CD4-positive, alpha-beta memory T cell (primary cell): Measurements from ENCODE around the gene PSMB3. TPM values are rescaled to one million over a fixed set of nuclear protein-coding genes. Genes with fewer than 3 reads are reported as not detected.

Source experiments
- CTCF ChIA-PET: fragments of 350-600 bp; sonication (Branson Sonifier 250); formaldehyde crosslinking; loops from one replicate; lab custom pipeline; 2021; ENCODE audit warnings: inconsistent platforms; ENCODE audit not compliant: partially characterized antibody; lab: Charles Lee
- POLR2A ChIA-PET: fragments of 350-600 bp; sonication (Branson Sonifier 250); formaldehyde crosslinking; loops from one replicate; lab custom pipeline; 2021; ENCODE audit not compliant: partially characterized antibody; lab: Charles Lee
- DNase-seq, 5 donors: peaks; one replicate each; pipeline versions ENCODE4 v3.0.0 to v3.0.0-alpha.2; 2020 to 2022; ENCODE audit warnings: mixed read lengths in 1 of 5
- H3K27ac ChIP-seq: one replicate; pipeline ENCODE4 v1.7.0; 2013; ENCODE audit warnings: low read depth, low read length
- H3K27me3 ChIP-seq: 2 replicates; pipeline ENCODE4 v1.7.0; 2013; ENCODE audit warnings: mild to moderate bottlenecking, low read length, moderate library complexity; ENCODE audit not compliant: insufficient read depth
- H3K36me3 ChIP-seq: 2 replicates; pipeline ENCODE4 v1.7.0; 2013; ENCODE audit warnings: mild to moderate bottlenecking, low read length, moderate library complexity; ENCODE audit not compliant: insufficient read depth
- H3K4me1 ChIP-seq: 2 replicates; pipeline ENCODE4 v1.7.0; 2013; ENCODE audit warnings: mild to moderate bottlenecking, low read length, moderate library complexity; ENCODE audit not compliant: insufficient read depth
- H3K4me3 ChIP-seq, 2 donors: one replicate each; pipeline ENCODE4 v1.7.0; 2013; ENCODE audit warnings: low read length in 2 of 2, mild to moderate bottlenecking in 1 of 2
- H3K9me3 ChIP-seq, 2 donors: one replicate each; pipeline ENCODE4 v1.7.0; 2013; ENCODE audit warnings: low read length in 2 of 2, control low read depth in 1 of 2; ENCODE audit not compliant: control insufficient read depth in 1 of 2
- H3K27ac Mint-ChIP-seq, 7 donors: one replicate each; pipeline ENCODE4 v1.8.0; 2020 to 2021; ENCODE audit warnings: mixed read lengths in 7 of 7, mild to moderate bottlenecking in 6 of 7, inconsistent platforms in 3 of 7, moderate library complexity in 3 of 7
- H3K27me3 Mint-ChIP-seq, 2 donors: one replicate each; pipeline ENCODE4 v1.8.0; 2020 to 2021; ENCODE audit warnings: mixed read lengths in 2 of 2
- H3K36me3 Mint-ChIP-seq, 2 donors: one replicate each; pipeline ENCODE4 v1.8.0; 2020 to 2021; ENCODE audit warnings: mixed read lengths in 2 of 2, inconsistent platforms in 1 of 2, mild to moderate bottlenecking in 1 of 2
- H3K4me1 Mint-ChIP-seq, 4 donors: one replicate each; pipeline ENCODE4 v1.8.0; 2020 to 2021; ENCODE audit warnings: mixed read lengths in 4 of 4, mild to moderate bottlenecking in 1 of 4
- H3K4me3 Mint-ChIP-seq, 8 donors: one replicate each; pipeline ENCODE4 v1.8.0; 2020 to 2021; ENCODE audit warnings: mixed read lengths in 8 of 8, mild to moderate bottlenecking in 7 of 8, moderate library complexity in 6 of 8, inconsistent platforms in 3 of 8
- H3K9me3 Mint-ChIP-seq, 8 donors: one replicate each; pipeline ENCODE4 v1.8.0; 2020 to 2021; ENCODE audit warnings: mixed read lengths in 8 of 8, mild to moderate bottlenecking in 5 of 8, inconsistent platforms in 3 of 8, moderate library complexity in 1 of 8
- intact Hi-C: fragments of 100-400 bp; cut with micrococcal nuclease; formaldehyde crosslinking; loops from one replicate; pipeline ENCODE4 v1.15.1; 2023
- polyA plus RNA-seq, 2 donors: library from polyadenylated mRNA; unstranded; fragments of 300-500 nt; fragmentation: Illumina TruSeq; gene quantifications; one replicate each; pipeline ENCODE4 v1.2.3, GENCODE V29; 2021
- total RNA-seq, 2 experiments: library from RNA; stranded (reverse); gene quantifications; one replicate each; pipeline ENCODE4 v1.2.3, GENCODE V29; 2021

PSMB3 gene
- total and polyA plus RNA-seq, 4 experiments from 2014 or later: 93.5 to 517 (median 245) TPM

- Mint-ChIP-seq H3K27me3 (peaks cover 3 to 7% of the 10 kb centered on the region in 2 donors), H3K4me1 (no peaks in the 10 kb centered on the region), H3K9me3 (no peaks in the 10 kb centered on the region), H3K36me3 (no peaks in the 10 kb centered on the region), H3K27ac (no peak overlapping the region), H3K4me3 (no peak overlapping the region)
- no peak overlapping the region for H3K27ac ChIP-seq
- no peaks in the 10 kb centered on the region for H3K27me3 ChIP-seq
- DNase-seq: no peak
- no peak overlapping the region for H3K4me3 ChIP-seq
- intact Hi-C loops: no loop called here
- no peaks in the 10 kb centered on the region for H3K36me3 ChIP-seq
- CTCF ChIA-PET: no interaction called here
- H3K9me3 ChIP-seq: no peaks in the 10 kb centered on the region
- POLR2A ChIA-PET: no interaction called here
- H3K4me1 ChIP-seq: no peaks in the 10 kb centered on the region
These were observed 11.7 kb upstream of the PSMB3 start for GRCh38 chr17:38740806-38741205.

DNA sequence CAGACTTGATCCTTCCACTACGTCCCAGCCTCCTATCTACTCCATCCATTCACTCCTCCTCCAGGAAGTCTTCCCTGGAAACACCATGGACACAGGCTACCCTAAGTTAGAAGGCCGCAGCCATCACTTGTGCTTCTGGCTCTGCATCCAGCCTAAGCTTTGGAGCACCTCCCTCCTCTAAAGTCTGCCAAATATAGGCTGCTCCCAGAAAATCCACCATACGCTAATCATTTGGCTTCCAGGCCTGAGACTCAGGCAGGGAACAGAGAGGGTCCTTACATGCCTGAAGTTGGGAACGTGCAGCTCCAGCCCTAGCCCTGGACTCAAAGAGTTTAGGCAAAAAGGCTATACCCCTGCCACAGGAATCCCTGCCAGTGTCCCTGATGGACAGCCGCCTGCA lies 11.1 kb upstream of the PSMB3 start:
- Histone ChIP-seq H3K27ac (no peak overlapping the region), H3K4me1 (no peaks in the 10 kb centered on the region), H3K4me3 (no peak overlapping the region), H3K9me3 (no peaks in the 10 kb centered on the region), H3K27me3 (peaks cover 4% of the 10 kb centered on the region), H3K36me3 (no peaks in the 10 kb centered on the region)
- no peak overlapping the region for H3K4me3 Mint-ChIP-seq
- ChIA-PET POLR2A (no interaction called here), CTCF (no interaction called here)
- no peaks in the 10 kb centered on the region for H3K36me3 Mint-ChIP-seq
- no peaks in the 10 kb centered on the region for H3K9me3 Mint-ChIP-seq
- peaks cover 0 to 4% (median 2%) of the 10 kb centered on the region in 4 donors for H3K4me1 Mint-ChIP-seq
- intact Hi-C loops: no loop called here
- peaks cover 9 to 14% of the 10 kb centered on the region in 2 donors for H3K27me3 Mint-ChIP-seq
- no peak overlapping the region for H3K27ac Mint-ChIP-seq
- no peak for DNase-seq

- CTCF ChIA-PET: no interaction called here
- peaks cover 14 to 18% of the 10 kb centered on the region in 2 donors for H3K27me3 Mint-ChIP-seq
- H3K27ac Mint-ChIP-seq: peak overlapping the region in 1 of 7 donors; percentile 13
- H3K4me3 ChIP-seq: no peak overlapping the region
- intact Hi-C loops: no loop called here
- H3K36me3 Mint-ChIP-seq: no peaks in the 10 kb centered on the region
- no peaks in the 10 kb centered on the region for H3K9me3 Mint-ChIP-seq
- peaks cover 2 to 8% (median 5%) of the 10 kb centered on the region in 4 donors for H3K4me1 Mint-ChIP-seq
- H3K4me1 ChIP-seq: peaks cover 4% of the 10 kb centered on the region
- peaks cover 9% of the 10 kb centered on the region for H3K27me3 ChIP-seq
- DNase-seq: no peak
- POLR2A ChIA-PET: no interaction called here
- H3K9me3 ChIP-seq: no peaks in the 10 kb centered on the region
- no peak overlapping the region for H3K27ac ChIP-seq
- H3K36me3 ChIP-seq: no peaks in the 10 kb centered on the region
- H3K4me3 Mint-ChIP-seq: no peak overlapping the region
These were observed 10.6 kb upstream of the PSMB3 start for GRCh38 chr17:38741921-38742410.

DNA sequence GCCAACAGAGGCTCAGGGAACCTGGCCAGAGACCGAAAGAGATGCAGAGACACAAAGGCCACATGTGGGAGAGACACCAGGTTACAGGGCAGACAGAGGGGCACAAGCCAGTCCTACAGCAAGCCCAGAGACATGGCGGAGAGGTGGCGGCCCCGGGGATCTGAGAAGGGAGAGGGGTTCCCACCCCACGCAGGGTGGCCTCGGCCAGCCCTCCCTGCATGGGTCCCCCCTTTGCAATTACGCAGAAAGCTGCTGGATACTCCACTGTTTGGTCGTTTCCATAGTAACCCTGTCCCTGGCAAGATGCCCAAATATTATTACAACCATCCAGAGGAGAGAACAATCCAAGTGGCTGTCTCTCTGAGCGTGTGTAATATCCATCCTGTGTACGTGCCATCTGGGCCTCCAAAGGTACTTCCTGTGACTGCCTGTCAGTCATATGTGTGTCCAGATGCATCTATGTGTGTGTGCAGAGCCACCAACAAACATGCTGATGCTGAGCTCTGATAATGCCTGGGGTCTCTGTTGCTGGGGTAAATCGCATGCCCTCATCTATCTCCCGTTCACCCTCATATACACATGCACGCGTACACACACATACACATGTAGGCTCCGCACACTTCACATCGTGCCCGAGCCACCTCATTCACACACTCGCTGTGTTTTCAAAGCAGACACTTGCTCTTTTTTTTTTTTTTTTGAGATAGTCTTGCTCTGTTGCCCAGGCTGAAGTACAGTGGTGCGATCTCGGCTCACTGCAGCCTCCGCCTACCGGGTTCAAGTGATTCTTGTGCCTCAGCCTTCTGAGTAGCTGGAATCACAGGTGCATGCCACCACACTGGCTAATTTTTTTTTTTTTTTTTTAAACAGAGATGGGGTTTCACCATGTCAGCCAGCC lies 9.9 kb upstream of the PSMB3 start:
- H3K27ac Mint-ChIP-seq: peak overlapping the region in 2 of 7 donors; percentile 13

GRCh38 chr17:38743556-38744171 lies 8.9 kb upstream of the PSMB3 start:
- H3K27me3 Mint-ChIP-seq: peaks cover 14 to 20% of the 10 kb centered on the region in 2 donors
- H3K36me3 Mint-ChIP-seq: no peaks in the 10 kb centered on the region
- H3K4me3 ChIP-seq: no peak overlapping the region
- peak overlapping the region in 1 of 7 donors; percentile 21 for H3K27ac Mint-ChIP-seq
- no peaks in the 10 kb centered on the region for H3K9me3 ChIP-seq
- H3K36me3 ChIP-seq: no peaks in the 10 kb centered on the region
- intact Hi-C loops: no loop called here
- no peak overlapping the region for H3K27ac ChIP-seq
- ChIA-PET POLR2A (no interaction called here), CTCF (no interaction called here)
- H3K4me3 Mint-ChIP-seq: no peak overlapping the region
- peaks cover 3 to 9% (median 6%) of the 10 kb centered on the region in 4 donors for H3K4me1 Mint-ChIP-seq
- peaks cover 16% of the 10 kb centered on the region for H3K4me1 ChIP-seq
- peaks cover 20% of the 10 kb centered on the region for H3K27me3 ChIP-seq
- H3K9me3 Mint-ChIP-seq: no peaks in the 10 kb centered on the region
- DNase-seq: no peak

More for the DNA sequence above, 9.9 kb upstream of the PSMB3 start:
- peaks cover 13% of the 10 kb centered on the region for H3K27me3 ChIP-seq
- no peak for DNase-seq
- no peaks in the 10 kb centered on the region for H3K9me3 Mint-ChIP-seq
- ChIA-PET CTCF (no interaction called here), POLR2A (no interaction called here)
- H3K4me3 Mint-ChIP-seq: no peak overlapping the region
- peaks cover 14 to 18% of the 10 kb centered on the region in 2 donors for H3K27me3 Mint-ChIP-seq
- H3K27ac ChIP-seq: no peak overlapping the region
- peaks cover 9% of the 10 kb centered on the region for H3K4me1 ChIP-seq
- intact Hi-C loops: no loop called here
- no peak overlapping the region for H3K4me3 ChIP-seq
- no peaks in the 10 kb centered on the region for H3K9me3 ChIP-seq
- H3K36me3 Mint-ChIP-seq: no peaks in the 10 kb centered on the region
- no peaks in the 10 kb centered on the region for H3K36me3 ChIP-seq
- peaks cover 2 to 9% (median 5%) of the 10 kb centered on the region in 4 donors for H3K4me1 Mint-ChIP-seq

DNA sequence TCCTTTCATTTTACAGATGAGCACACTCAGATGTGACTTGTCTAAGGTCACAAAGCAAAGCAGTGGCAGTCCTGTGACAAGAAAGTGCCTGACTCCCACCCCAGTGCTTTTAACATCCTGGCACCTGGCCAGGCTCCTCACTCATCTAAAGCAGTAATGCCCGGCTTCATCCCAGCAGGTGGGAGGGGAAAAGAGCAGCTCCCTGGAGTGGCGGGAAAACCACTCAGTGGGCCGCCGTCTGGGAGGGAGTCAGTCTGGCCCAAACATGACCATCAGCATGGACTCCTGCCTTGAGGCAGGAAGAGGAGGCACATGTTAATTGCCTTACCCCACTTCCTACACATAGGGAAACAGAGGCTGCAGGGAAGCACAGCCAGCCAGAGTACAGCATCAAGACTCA lies 7.0 kb upstream of the PSMB3 start:
- ChIA-PET POLR2A (interaction anchor here (1.8 kb wide), 1 partner anchor 17 kb away, joined by 4 read pairs; no protein-coding TSS in a partner anchor), CTCF (interaction anchor here (2.8 kb wide), 1 partner anchor 10 kb away, joined by 17 read pairs; no protein-coding TSS in a partner anchor)
- Mint-ChIP-seq H3K36me3 (no peaks in the 10 kb centered on the region), H3K27me3 (peaks cover 19 to 22% of the 10 kb centered on the region in 2 donors), H3K27ac (no peak overlapping the region), H3K4me3 (peak overlapping the region in 1 of 8 donors; percentile 67), H3K9me3 (no peaks in the 10 kb centered on the region), H3K4me1 (peaks cover 6 to 22% (median 14%) of the 10 kb centered on the region in 4 donors)
- Histone ChIP-seq H3K27ac (no peak overlapping the region), H3K4me1 (peaks cover 35% of the 10 kb centered on the region), H3K9me3 (no peaks in the 10 kb centered on the region), H3K27me3 (peaks cover 35% of the 10 kb centered on the region), H3K4me3 (no peak overlapping the region), H3K36me3 (no peaks in the 10 kb centered on the region)
- DNase-seq: no peak
- intact Hi-C loops: no loop called here
